PC-9 (cell line): ENCODE measurements around the gene TBRG4.

Experiments used
- CTCF ChIP-seq: fragments of 200-600 bp; sonication (generic); conservative IDR thresholded peaks from 2 replicates; pipeline ENCODE4 v1.6.1; 2017; ENCODE audit warnings: mixed run types, antibody characterized with exemption, mild to moderate bottlenecking, moderate library complexity
- EZH2 ChIP-seq: fragments of 200-600 bp; sonication (generic); IDR thresholded peaks from 2 replicates; pipeline ENCODE4 v1.8.0; 2017; ENCODE audit warnings: antibody characterized with exemption, low read depth

GRCh38 chr7:45061352-45061751 lies 50.1 kb downstream of the TBRG4 start:
- TF ChIP-seq CTCF: no peak
- no peak for TF ChIP-seq EZH2
